Anterior cingulate cortex (tissue), 58 donors: ENCODE results near the gene IRX4.

Experiments
- DNase-seq, 58 donors: peaks; one replicate each; lab custom pipeline; 2025; lab: John Stamatoyannopoulos, UW

The IRX4 gene

GRCh38 chr5:1893754-1894153 lies 11.0 kb upstream of the IRX4 start:
- DNase-seq: no peak

DNA sequence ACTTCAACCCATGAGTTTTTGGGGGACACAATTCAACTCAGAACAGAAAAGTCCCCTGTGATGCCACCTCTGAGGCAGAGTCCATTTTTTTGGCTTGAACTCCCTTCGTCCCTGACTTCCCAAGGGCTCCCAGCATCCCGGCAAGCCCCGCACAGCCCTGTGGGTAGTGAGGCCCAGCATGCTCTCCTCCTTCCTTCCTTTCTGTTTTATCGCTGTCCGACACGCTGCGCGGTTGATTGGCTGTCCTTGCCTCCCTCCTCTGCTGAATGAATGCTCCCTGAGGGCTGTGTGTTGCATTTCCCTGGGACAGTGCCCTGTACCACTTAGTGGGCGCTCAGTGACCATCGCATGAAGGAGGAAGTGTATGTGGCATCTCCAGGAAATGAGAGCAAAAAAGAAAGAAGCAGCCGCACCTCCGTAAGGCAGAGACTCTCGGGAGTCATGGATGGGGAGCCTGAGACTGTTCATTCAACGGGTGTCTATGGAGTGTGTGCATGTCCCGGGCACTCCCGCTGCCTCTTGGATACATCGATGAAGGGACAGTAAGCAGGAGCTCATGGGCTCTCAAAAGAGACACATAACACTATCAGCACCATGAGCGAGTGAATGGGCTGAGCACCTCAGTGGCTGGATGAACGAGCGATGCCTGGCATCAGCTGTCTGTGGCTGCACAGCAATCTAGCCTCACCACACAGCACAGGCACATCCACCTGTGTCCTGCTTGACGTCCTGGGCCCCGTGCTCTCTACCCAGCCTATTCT lies 10.1 kb upstream of the IRX4 start:
- no peak for DNase-seq

DNA sequence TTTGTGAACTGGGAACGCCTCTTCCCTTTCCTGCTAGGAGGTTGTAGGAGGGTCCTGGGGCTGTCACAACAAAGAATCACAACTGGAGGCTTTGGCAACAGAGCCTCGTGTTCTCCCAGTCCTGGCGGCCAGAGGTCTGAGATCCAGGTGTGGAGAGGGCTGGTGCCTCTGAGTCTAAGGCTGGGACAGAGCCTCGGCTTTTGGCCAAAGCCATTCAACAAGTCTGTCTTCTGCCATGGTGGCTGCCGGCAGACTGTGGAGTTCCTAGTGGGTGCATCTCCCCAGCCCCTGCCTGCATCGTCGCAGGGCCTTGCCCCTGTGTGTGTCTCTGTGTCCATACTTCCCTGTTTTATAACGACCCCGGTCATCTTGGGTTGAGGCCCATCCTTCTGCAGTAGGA lies 9.5 kb upstream of the IRX4 start:
- DNase-seq: no peak

DNA sequence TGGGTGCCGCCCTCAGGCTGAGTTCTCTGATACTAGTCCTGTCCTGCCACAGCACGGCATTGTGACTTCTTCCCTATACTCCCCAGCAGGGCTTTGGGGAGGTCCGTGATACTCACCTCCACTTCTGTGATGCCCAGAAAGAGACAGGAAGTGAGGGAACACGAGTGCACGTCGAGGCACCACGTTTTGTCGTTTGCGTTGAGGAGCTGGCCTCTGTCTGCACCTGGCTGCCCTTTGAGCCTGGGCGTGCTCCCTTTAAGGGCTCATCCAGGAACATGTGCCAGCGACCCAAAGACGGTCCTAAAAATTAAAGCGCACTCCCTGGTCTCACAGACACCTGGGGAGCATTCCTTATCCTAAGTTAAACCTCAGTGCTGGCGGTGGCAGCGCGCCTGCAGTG lies 8.7 kb upstream of the IRX4 start:
- no peak for DNase-seq

- DNase-seq: no peak
Measured at GRCh38 chr5:1890296-1890695, 7.6 kb upstream of the IRX4 start.

DNA sequence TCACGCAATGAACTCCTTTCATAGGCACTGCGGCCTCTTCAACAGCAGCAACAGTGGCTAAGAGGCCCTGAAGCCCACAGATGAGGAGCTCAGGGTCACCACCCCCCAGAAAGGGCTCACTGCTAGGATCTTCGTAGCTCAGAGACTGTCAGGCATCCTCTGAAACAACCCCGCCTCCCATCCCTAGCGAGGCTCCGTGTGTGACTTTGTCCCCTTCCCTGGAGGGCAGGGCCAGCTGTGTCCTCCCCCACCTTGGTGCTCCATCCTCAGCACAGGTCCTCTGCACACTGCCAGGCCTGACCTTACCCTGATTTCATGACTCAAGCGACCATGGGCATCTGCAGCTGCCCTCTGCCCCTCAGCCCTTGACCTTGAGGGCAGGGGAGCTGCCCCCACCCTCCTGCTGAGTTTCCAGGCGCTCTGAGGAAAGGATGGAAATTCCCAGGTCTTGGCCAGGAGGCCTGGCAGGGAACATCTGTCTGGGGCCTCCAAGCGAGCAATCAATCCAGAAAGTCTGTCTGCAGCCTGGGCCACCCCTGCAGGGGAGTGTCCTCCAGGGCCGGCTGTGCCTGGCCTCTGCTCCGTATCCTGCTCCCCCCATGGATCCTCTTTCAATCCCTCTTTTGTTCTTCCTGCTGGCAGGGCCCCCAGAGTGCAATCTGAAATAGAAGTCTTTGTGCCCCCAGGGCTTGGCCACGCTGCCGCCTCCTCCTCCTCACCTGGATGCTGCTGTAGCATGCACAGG lies 6.8 kb upstream of the IRX4 start:
- DNase-seq: no peak

GRCh38 chr5:1888541-1889251 lies 6.0 kb upstream of the IRX4 start:
- DNase-seq: no peak

- no peak for DNase-seq
Measured at GRCh38 chr5:1887588-1888360, 5.0 kb upstream of the IRX4 start.

DNA sequence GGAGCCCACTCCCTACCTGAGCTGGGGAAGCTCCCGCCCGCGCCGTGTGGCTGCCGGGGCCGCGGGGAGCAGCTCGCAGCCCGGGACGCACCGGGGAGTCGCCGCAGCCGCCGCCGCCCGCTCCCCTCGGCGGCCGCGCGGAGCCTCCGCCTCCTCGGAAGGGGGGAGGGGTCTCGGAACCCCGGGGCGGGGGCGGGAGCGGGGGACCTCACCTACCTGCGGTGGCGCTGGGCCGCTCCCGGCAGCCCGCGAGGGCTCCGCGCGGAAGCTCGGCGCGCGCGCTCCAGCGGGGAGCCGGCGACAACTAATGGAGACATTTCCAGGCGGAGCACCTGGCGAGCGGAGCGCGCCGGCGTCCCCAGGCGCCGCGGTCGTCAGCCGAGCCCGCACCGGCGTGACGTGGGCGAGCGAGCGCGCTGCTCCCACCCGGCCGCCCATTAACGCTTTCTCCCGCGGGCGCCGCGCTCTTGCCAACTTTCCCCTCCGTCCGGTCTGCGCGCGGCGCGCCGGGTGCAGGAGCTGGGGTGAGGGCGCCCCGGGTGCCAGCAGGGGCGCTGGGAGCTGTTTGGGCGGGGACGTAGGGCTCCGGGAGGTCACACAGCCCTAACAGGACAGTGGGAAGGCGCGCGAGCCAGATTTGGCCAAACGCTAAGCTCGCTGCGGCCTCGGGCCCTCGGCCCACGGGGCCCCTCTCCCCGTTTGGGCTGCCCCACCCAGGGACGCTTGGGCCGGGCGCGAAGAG lies 4.3 kb upstream of the IRX4 start:
- no peak for DNase-seq

DNA sequence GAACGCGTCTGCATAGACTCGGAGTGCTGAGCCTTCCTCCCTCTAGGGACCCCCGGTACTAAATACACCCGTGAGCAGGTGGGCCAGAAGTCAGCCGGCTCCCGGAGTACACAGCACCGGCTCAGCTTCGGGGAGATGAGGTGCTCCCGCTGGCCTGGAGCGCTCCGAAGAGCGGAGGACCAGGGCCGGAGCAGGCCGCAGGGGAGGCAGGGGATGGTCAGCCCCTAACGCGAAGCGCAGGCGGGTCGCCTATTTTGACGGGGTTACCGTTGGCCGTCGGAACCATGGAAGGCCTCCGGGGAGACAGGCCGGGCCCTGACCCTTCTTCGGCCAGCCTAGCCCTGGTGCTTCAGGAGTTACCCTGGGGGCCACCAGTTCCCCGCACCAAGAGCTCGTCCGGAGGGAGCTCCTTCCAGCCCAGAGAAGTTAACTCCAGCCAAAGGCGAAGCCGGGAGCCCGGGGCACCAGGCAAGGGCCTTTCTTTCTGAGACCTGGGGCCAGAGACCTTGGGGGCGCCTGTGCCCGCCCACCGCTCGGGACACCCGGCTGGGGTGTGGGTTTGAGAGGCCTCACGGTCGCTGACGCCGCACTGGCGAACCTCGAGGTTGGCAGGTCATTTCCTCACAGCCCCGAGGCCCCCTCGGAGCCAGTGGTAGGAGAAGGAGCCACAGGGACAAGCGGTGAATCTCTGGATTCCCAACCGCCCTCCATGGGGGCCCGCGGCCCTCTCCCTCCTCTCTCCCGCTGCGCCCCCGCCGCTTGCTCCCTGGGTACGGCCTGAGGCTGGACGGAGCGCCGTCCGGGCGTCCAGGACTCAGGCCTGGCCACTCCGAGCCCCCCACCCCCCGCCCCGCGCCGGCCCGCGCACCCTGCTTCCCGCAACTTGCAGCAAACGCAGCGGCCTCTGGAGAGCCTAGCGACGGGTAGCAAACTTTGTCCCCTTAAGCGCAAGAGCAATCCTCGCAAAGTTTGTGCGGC lies 3.4 kb upstream of the IRX4 start:
- no peak for DNase-seq

- no peak for DNase-seq
Measured at GRCh38 chr5:1885404-1885755, 2.7 kb upstream of the IRX4 start.

DNA sequence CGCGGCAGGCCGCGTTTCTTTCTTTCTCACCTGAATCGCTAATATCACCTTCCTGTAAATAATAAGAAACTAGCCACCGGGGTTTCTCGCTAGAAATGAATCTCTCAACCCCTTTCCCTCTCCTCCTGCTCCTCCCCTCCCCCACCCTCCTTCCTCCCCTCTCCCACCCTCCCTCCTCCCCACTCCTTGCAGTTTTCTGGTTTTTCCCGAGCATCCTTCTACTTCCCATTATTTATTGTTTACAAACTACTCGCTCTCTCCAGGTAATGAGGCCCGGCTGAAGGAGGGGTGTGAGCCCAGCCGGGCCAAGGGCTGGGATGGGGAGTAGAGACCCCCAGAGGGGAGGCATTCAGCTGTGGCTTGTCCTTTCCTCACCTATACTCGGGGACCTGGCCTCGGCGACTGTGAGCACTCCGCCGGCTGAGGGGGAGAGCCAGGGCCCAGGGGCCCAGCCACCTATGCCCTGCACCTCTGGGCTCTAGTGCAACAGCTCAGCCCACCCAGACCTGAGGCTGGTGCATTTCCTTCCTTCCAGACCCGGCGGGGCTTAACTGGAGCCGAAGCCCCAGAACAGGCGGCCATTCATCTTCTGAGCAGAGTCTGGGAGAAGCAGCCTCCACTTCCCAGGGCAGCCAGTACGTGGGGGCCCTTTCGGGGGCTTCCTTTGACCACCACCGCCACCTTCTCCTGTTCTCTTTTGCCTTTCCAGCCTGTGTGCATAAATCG lies 2.1 kb upstream of the IRX4 start:
- DNase-seq: no peak

DNA sequence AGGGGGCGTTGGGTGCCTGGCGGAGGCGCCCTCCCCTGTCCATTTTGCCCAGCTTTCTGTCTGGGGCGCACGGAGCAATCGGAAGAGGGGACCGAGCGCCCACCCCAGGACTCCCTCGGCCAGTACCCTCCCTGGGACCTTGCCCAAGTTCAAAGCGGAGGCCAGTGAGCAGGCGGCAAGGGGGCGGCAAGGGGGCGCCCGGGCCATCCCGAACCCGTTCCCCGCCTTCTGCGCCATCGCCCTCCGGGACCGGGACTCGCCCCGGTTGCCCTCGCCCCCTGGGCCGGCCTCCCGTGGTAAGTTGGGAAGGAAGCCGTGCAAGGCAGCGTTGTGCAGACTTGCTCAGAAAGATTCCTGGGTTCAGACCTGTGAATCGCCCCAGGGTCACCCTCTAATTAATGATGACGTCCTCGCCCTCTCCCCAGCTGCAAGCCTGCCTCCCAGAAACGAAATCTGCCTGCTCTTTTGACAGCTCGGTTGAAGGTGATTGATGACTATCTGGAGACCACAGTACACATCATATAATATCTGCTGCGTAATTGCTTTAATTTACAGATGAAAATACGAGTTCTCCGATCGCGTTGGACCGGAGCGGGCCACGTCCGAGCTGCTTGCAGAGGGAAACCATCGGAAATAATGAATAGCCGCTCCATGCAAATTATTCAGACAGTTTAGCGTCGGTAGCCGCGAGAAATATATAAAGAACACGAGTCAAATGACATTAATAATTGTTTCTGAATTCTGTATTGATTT lies 1.4 kb upstream of the IRX4 start:
- DNase-seq: no peak

DNA sequence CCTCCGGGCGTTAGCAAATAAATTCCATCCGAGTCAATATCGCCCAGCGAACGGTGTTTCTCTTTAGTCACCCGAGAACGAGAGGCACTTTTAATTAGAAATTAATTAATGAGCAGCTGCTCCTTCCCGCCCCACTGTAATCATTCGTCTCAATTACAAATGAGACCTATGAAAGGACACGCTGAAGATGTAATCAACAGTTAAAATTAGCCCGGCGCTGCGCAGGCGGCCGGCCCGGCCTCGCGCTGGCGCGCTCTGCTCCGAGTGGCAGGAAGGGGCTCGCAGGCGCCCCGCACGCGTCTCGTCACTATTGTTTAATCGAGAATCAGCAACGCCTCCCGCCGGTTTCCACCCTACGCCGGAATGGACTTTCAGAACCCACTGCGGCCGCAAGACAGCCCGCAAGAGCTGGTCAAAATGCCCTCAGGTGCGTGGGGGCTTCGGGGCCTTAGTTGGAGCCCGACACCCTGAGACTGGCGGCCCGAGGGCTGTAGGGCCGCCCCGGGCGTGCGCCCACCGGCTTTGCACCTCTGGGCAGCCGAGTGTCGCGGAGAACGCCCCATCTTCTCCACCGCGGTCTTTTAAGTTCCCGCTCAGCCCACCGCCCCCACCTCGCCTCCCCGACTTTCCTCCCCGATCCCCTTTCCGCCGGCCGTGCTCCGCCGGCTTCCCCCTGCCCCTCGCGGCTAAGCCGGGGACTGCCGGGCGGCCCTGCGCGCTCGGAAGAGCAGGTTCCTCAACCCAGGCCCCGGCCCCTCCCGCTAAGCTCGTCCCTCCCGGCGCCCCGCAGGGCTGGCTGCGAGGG lies 597 bp upstream of the IRX4 start:
- no peak for DNase-seq

DNA sequence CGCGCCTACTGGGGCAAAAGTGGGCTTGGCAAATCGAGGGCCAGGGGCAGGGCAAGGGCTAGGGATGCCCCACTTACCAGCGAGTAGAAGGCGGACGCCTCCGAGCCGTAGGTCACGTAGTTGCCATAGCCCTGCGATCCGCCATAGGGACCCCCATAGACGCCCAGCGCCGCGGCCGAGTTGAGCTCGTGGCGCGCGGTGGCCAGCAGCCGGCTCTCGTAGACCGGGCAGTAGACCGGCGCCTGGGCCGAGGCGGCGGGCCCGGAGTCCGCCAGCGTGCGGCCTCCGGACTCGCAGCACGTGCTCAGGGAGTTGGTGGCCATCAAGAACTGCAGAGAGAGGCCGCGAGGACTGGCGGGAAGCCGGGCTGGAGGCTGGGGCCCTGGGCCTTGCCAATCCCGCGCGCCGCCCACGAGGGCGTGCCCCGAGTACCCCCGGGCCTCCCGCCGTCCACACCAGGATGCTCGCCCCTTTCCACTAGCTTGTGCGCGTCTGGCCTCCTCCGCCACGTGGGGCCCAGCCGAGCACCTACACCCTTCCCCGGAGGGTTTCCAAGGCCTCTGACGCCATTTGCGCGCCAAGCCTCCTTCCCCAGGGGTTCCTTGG lies 891 bp downstream of the IRX4 start:
- no peak for DNase-seq

DNA sequence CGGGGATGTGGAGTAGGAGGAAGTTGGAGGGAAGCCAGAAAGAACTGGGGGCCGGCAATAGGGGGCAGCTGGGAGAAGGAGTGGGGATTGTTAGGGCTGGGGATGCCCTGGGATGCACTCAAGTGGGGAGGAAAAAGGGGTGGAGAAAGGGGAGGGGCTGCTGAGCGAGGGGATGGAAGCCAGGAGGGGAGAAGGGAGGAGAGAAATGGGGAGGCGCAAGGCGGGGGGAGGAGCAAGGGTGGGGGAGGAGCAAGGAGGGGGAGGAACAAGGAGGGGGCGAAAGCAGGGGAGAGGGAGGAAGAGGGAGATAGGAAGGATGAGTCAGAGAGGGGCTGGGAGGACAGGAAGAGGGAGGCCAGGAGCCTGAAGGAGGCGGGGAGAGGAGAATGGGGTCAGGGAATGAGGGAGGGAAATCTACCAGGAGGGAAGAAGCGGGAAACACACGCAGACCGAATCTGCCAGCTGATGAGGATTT lies 1.6 kb downstream of the IRX4 start:
- DNase-seq: no peak
